Measurements from ENCODE around the gene PTDSS2. TPM values are rescaled to one million over a fixed set of nuclear protein-coding genes. Genes with fewer than 3 reads are reported as not detected.

Gene PTDSS2
- total and polyA plus RNA-seq, 2 of the 13 experiments (the other 11 are each of a cell fraction or from before 2014, with no cell fraction given): 21.7 to 26.4 TPM

- TF ChIP-seq, protein P1, sequence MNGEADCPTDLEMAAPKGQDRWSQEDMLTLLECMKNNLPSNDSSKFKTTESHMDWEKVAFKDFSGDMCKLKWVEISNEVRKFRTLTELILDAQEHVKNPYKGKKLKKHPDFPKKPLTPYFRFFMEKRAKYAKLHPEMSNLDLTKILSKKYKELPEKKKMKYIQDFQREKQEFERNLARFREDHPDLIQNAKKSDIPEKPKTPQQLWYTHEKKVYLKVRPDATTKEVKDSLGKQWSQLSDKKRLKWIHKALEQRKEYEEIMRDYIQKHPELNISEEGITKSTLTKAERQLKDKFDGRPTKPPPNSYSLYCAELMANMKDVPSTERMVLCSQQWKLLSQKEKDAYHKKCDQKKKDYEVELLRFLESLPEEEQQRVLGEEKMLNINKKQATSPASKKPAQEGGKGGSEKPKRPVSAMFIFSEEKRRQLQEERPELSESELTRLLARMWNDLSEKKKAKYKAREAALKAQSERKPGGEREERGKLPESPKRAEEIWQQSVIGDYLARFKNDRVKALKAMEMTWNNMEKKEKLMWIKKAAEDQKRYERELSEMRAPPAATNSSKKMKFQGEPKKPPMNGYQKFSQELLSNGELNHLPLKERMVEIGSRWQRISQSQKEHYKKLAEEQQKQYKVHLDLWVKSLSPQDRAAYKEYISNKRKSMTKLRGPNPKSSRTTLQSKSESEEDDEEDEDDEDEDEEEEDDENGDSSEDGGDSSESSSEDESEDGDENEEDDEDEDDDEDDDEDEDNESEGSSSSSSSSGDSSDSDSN (CRISPR knock-in tag; IDR thresholded peaks at IDR 0.05): peak; percentile 74
- TF ChIP-seq ZNF451 (CRISPR knock-in tag; IDR thresholded peaks at IDR 0.05) (peak; percentile 48; the same call in 1 of the 2 replicates), ELF1 (CRISPR knock-in tag; IDR thresholded peaks at IDR 0.05) (peak; percentile 75), ZNF768 (CRISPR knock-in tag; IDR thresholded peaks at IDR 0.05) (no peak; the same call in 1 of the 2 replicates), ZNF543 (CRISPR knock-in tag; IDR thresholded peaks at IDR 0.05) (no peak), JUND (CRISPR knock-in tag; IDR thresholded peaks at IDR 0.05) (peak; percentile 39; the same call in 1 of the 2 replicates), AKAP8 (CRISPR knock-in tag; IDR thresholded peaks at IDR 0.05) (peak; percentile 61), ZNF205 (CRISPR knock-in tag; IDR thresholded peaks at IDR 0.05) (0 out of 2 replicates have a peak, but pooled peaks have one; percentile 52), HNRNPH1 (optimal IDR thresholded peaks at IDR 0.05; ENCODE audit: low read depth, low read length) (no peak), ZNF263 (CRISPR knock-in tag; IDR thresholded peaks at IDR 0.05) (no peak), KDM1A (CRISPR knock-in tag; IDR thresholded peaks at IDR 0.05) (no peak), HMG20A (CRISPR knock-in tag; IDR thresholded peaks at IDR 0.05; ENCODE audit: borderline replicate concordance) (no peak), KDM2A (CRISPR knock-in tag; IDR thresholded peaks at IDR 0.05; ENCODE audit: borderline replicate concordance, low read depth) (peak; percentile 92), ATF1 (CRISPR knock-in tag; IDR thresholded peaks at IDR 0.05) (no peak), ZNF317 (CRISPR knock-in tag; IDR thresholded peaks at IDR 0.05) (no peak; the same call in 1 of the 2 replicates), AHR (CRISPR knock-in tag; IDR thresholded peaks at IDR 0.05) (peak; percentile 75; the same call in 1 of the 2 replicates), SP5 (CRISPR knock-in tag; IDR thresholded peaks at IDR 0.05; ENCODE audit: borderline replicate concordance, low read depth) (no peak), MEIS2 (CRISPR knock-in tag; IDR thresholded peaks at IDR 0.05) (peak; percentile 48; the same call in 1 of the 2 replicates), ZC3H4 (CRISPR knock-in tag; IDR thresholded peaks at IDR 0.05; ENCODE audit: borderline replicate concordance) (0 out of 2 replicates have a peak, but pooled peaks have one; percentile 60), FOXO1 (CRISPR knock-in tag; IDR thresholded peaks at IDR 0.05) (peak; percentile 53), ZNF773 (CRISPR knock-in tag; IDR thresholded peaks at IDR 0.05; ENCODE audit: borderline replicate concordance) (no peak)
- TF ChIP-seq, protein P2, sequence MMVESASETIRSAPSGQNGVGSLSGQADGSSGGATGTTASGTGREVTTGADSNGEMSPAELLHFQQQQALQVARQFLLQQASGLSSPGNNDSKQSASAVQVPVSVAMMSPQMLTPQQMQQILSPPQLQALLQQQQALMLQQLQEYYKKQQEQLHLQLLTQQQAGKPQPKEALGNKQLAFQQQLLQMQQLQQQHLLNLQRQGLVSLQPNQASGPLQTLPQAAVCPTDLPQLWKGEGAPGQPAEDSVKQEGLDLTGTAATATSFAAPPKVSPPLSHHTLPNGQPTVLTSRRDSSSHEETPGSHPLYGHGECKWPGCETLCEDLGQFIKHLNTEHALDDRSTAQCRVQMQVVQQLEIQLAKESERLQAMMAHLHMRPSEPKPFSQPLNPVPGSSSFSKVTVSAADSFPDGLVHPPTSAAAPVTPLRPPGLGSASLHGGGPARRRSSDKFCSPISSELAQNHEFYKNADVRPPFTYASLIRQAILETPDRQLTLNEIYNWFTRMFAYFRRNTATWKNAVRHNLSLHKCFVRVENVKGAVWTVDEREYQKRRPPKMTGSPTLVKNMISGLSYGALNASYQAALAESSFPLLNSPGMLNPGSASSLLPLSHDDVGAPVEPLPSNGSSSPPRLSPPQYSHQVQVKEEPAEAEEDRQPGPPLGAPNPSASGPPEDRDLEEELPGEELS (CRISPR knock-in tag; IDR thresholded peaks at IDR 0.05): peak; percentile 53; the same call in 1 of the 2 replicates
- TF ChIP-seq, protein P3, sequence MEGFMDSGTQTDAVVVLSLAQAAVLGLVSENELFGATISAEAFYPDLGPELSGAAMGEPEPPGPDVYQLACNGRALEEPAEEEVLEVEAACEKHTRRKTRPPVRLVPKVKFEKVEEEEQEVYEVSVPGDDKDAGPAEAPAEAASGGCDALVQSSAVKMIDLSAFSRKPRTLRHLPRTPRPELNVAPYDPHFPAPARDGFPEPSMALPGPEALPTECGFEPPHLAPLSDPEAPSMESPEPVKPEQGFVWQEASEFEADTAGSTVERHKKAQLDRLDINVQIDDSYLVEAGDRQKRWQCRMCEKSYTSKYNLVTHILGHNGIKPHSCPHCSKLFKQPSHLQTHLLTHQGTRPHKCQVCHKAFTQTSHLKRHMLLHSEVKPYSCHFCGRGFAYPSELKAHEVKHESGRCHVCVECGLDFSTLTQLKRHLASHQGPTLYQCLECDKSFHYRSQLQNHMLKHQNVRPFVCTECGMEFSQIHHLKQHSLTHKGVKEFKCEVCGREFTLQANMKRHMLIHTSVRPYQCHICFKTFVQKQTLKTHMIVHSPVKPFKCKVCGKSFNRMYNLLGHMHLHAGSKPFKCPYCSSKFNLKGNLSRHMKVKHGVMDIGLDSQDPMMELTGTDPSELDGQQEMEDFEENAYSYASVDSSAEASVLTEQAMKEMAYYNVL (CRISPR knock-in tag; IDR thresholded peaks at IDR 0.05; ENCODE audit: borderline replicate concordance): peak; percentile 55; the same call in 1 of the 2 replicates
- TF ChIP-seq, protein P4, sequence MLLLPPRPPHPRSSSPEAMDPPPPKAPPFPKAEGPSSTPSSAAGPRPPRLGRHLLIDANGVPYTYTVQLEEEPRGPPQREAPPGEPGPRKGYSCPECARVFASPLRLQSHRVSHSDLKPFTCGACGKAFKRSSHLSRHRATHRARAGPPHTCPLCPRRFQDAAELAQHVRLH (CRISPR knock-in tag; IDR thresholded peaks at IDR 0.05; ENCODE audit: borderline replicate concordance, low read depth): peak; percentile 58; the same call in 1 of the 2 replicates
These were observed at the start of gene PTDSS2 (continued) for GRCh38 chr11:449889-450808.
